Measurements from ENCODE around the gene SLC25A21. TPM values are rescaled to one million over a fixed set of nuclear protein-coding genes. Genes with fewer than 3 reads are reported as not detected.

SLC25A21 gene
- polyA plus RNA-seq, 4 donors, result 0.22 to 1.4 (median 0.97) TPM

DNA sequence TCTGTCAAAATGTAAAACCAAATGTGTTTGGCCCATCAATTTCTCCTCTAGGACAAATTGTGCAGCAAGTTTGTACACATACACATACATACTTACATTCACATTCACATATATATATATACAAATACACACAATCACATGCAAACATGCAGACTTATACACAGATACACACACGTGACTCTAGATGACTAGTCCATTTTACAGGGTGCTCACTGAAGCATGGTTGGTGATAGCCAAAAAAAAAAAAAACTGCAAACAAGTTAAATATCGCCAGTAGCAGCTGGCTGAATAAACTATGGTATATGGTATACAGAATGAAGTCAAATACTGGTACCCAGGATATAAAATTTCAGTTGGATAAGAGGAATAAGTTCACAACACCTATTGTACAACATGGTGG lies 77.9 kb downstream of the SLC25A21 start:
- H3K36me3 ChIP-seq (ENCODE audit: control insufficient read depth in 3 of 3, insufficient read depth in 2 of 3, low read depth in 1 of 3, low read length in 3 of 3), result no peaks in the 10 kb centered on the region
- H3K27ac ChIP-seq (ENCODE audit: low read depth in 1 of 3, low read length in 2 of 3), result no peak overlapping the region
- H3K4me1 ChIP-seq (ENCODE audit: control insufficient read depth in 3 of 3, insufficient read depth in 2 of 3, low read depth in 1 of 3, low read length in 2 of 3), result no peaks in the 10 kb centered on the region
- H3K4me3 ChIP-seq (ENCODE audit: low read depth in 1 of 3, low read length in 3 of 3), result no peak overlapping the region
- FAIRE-seq (no peak), DNase-seq (no peak)
- no peaks in the 10 kb centered on the region for H3K9me3 ChIP-seq (ENCODE audit: control insufficient read depth in 2 of 2, insufficient read depth in 1 of 2, low read depth in 1 of 2, low read length in 1 of 2)
- 58 to 84% (median 80%) methylated on average over 2 of the region's 2 CpGs for WGBS, 3 donors
- H3K27me3 ChIP-seq (ENCODE audit: control insufficient read depth in 3 of 3, insufficient read depth in 3 of 3, low read length in 3 of 3), result no peaks in the 10 kb centered on the region

DNA sequence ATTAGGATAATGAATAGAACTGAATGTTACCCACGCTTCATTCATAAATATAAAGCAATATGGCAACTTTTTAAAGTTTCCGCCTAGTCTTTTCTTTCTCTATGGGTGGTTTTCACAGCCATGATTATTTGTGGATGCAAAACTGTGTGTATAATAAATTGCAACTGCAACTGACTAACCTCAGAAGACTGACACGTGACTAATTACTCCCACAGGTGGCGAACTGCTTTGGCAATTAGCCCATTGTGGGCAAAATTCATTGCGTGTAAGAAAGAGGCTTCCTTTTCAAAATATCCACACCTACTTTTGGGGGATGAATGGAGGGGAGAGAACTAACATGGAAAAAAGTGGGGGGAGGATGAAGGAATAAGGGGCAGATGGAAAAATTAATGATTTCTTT lies 79.0 kb downstream of the SLC25A21 start:
- Histone ChIP-seq H3K27ac (ENCODE audit: low read depth in 1 of 3, low read length in 2 of 3) (no peak overlapping the region), H3K9me3 (ENCODE audit: control insufficient read depth in 2 of 2, insufficient read depth in 1 of 2, low read depth in 1 of 2, low read length in 1 of 2) (no peaks in the 10 kb centered on the region), H3K36me3 (ENCODE audit: control insufficient read depth in 3 of 3, insufficient read depth in 2 of 3, low read depth in 1 of 3, low read length in 3 of 3) (no peaks in the 10 kb centered on the region), H3K4me1 (ENCODE audit: control insufficient read depth in 3 of 3, insufficient read depth in 2 of 3, low read depth in 1 of 3, low read length in 2 of 3) (no peaks in the 10 kb centered on the region), H3K4me3 (ENCODE audit: low read depth in 1 of 3, low read length in 3 of 3) (no peak overlapping the region), H3K27me3 (ENCODE audit: control insufficient read depth in 3 of 3, insufficient read depth in 3 of 3, low read length in 3 of 3) (no peaks in the 10 kb centered on the region)
- FAIRE-seq, result no peak
- 50 to 67% (median 54%) methylated on average over 5 of the region's 5 CpGs for WGBS, 3 donors
- no peak for DNase-seq

DNA sequence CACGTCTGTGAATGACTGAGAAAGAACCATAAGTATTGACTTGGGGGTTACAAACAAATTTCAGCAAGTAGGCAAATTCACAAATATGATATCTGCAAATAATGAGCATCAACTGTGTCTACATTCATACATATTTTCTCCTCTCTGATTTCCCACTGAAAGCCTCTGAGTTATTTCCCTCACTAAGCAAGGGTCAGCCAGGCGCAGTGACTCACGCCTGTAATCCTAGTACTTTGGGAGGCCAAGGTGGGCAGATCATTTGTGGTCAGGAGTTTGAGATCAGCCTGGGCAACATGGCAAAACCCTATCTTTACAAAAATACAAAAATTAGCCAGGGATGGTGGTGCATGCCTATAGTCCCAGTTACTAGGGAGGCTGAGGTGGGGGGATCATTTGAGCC lies 80.8 kb downstream of the SLC25A21 start:
- H3K36me3 ChIP-seq (ENCODE audit: control insufficient read depth in 3 of 3, insufficient read depth in 2 of 3, low read depth in 1 of 3, low read length in 3 of 3), result no peaks in the 10 kb centered on the region
- no peak overlapping the region for H3K27ac ChIP-seq (ENCODE audit: low read depth in 1 of 3, low read length in 2 of 3)
- no peak for DNase-seq
- H3K27me3 ChIP-seq (ENCODE audit: control insufficient read depth in 3 of 3, insufficient read depth in 3 of 3, low read length in 3 of 3), result no peaks in the 10 kb centered on the region
- 76 to 85% (median 81%) methylated on average over 3 of the region's 3 CpGs for WGBS, 3 donors
- no peaks in the 10 kb centered on the region for H3K4me1 ChIP-seq (ENCODE audit: control insufficient read depth in 3 of 3, insufficient read depth in 2 of 3, low read depth in 1 of 3, low read length in 2 of 3)
- H3K4me3 ChIP-seq (ENCODE audit: low read depth in 1 of 3, low read length in 3 of 3), result no peak overlapping the region
- H3K9me3 ChIP-seq (ENCODE audit: control insufficient read depth in 2 of 2, insufficient read depth in 1 of 2, low read depth in 1 of 2, low read length in 1 of 2), result no peaks in the 10 kb centered on the region
- FAIRE-seq, result no peak

DNA sequence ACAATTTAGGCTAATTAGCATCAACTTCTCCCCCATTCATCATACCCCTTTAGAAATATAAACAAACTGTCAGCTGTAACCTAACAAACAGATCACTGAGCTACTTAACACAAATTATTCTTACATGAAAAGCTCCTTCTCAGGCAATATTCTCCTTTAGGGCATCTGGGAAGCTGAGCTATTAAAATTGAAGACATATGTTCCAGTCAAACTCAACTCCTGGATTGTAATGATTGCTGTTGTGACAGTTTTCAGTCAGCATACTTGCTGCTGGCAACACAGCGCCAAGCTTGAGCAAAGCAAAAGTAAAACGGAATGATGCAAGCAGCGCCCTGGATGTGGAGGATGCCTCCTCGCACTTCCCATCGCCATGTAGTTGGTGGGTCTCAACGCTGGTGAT lies 82.4 kb downstream of the SLC25A21 start:
- Histone ChIP-seq H3K4me3 (ENCODE audit: low read depth in 1 of 3, low read length in 3 of 3) (no peak overlapping the region), H3K4me1 (ENCODE audit: control insufficient read depth in 3 of 3, insufficient read depth in 2 of 3, low read depth in 1 of 3, low read length in 2 of 3) (no peaks in the 10 kb centered on the region), H3K36me3 (ENCODE audit: control insufficient read depth in 3 of 3, insufficient read depth in 2 of 3, low read depth in 1 of 3, low read length in 3 of 3) (no peaks in the 10 kb centered on the region), H3K27me3 (ENCODE audit: control insufficient read depth in 3 of 3, insufficient read depth in 3 of 3, low read length in 3 of 3) (no peaks in the 10 kb centered on the region), H3K9me3 (ENCODE audit: control insufficient read depth in 2 of 2, insufficient read depth in 1 of 2, low read depth in 1 of 2, low read length in 1 of 2) (no peaks in the 10 kb centered on the region), H3K27ac (ENCODE audit: low read depth in 1 of 3, low read length in 2 of 3) (no peak overlapping the region)
- FAIRE-seq (no peak), DNase-seq (no peak)
- 73 to 80% (median 78%) methylated on average over 6 of the region's 6 CpGs for WGBS, 3 donors

DNA sequence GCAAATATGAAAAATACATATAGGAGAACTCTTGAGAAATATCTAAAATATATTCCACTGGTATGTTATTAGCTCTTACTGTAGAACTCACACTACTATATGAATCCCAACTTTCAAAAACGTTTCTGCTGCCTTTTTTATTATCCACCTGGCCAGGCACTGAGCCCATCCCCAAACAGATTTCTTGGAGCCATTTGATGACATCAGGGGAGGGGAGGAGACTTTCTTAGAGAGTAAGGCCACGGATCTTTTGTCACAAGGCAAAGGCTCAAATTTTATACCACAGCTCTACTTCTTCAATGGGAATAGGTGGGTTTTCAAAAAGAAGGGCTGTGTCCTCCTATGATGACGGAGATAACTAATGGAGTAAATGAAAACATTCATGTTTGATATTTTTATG lies 83.0 kb downstream of the SLC25A21 start:
- no peaks in the 10 kb centered on the region for H3K9me3 ChIP-seq (ENCODE audit: control insufficient read depth in 2 of 2, insufficient read depth in 1 of 2, low read depth in 1 of 2, low read length in 1 of 2)
- FAIRE-seq (no peak), DNase-seq (no peak)
- no peaks in the 10 kb centered on the region for H3K4me1 ChIP-seq (ENCODE audit: control insufficient read depth in 3 of 3, insufficient read depth in 2 of 3, low read depth in 1 of 3, low read length in 2 of 3)
- H3K36me3 ChIP-seq (ENCODE audit: control insufficient read depth in 3 of 3, insufficient read depth in 2 of 3, low read depth in 1 of 3, low read length in 3 of 3), result no peaks in the 10 kb centered on the region
- no peak overlapping the region for H3K4me3 ChIP-seq (ENCODE audit: low read depth in 1 of 3, low read length in 3 of 3)
- H3K27ac ChIP-seq (ENCODE audit: low read depth in 1 of 3, low read length in 2 of 3), result no peak overlapping the region
- 49 to 56% (median 52%) methylated on average over 3 of the region's 3 CpGs for WGBS, 3 donors
- no peaks in the 10 kb centered on the region for H3K27me3 ChIP-seq (ENCODE audit: control insufficient read depth in 3 of 3, insufficient read depth in 3 of 3, low read length in 3 of 3)

DNA sequence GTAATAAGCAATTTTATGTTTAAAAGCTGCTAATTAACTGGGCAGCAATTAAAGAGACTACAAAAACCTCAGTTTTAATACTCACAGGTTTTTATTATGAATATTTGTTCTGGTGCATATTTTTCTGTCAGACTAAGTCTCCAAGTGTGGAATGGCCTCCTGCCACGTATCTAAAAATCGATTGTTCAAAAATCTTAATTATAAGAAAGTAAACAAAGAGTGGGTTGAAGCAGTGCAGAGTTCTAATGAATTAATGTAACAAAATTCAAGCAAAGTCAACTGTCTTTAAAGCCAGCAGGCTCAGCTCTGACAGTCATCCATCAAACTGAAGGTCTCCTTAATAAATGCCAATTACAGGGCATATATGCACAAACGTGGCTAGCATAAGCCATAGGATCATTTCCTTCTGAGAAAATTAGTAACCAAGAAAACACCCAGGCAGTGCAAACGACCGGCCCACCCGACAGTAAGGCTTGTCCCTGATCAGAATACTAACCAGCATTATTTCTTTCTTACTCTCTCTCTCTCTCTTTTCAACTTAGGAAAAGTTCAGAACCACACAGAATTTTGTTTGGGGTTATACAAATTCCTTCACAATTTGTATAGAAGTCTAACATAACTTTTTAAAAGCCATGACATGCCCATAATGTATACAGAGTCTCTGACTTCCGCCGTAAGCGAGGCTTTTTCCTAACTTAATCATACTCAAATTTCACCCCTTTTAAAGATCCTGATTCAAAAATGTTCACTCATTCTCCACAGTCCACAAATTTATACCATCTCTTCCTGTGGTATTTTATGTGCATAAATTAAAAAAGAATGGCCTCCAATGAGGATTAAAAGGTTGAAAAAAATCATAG lies 83.8 kb downstream of the SLC25A21 start:
- no peaks in the 10 kb centered on the region for H3K27me3 ChIP-seq (ENCODE audit: control insufficient read depth in 3 of 3, insufficient read depth in 3 of 3, low read length in 3 of 3)
- no peak for FAIRE-seq
- H3K4me3 ChIP-seq (ENCODE audit: low read depth in 1 of 3, low read length in 3 of 3), result no peak overlapping the region
- H3K4me1 ChIP-seq (ENCODE audit: control insufficient read depth in 3 of 3, insufficient read depth in 2 of 3, low read depth in 1 of 3, low read length in 2 of 3), result no peaks in the 10 kb centered on the region
- H3K27ac ChIP-seq (ENCODE audit: low read depth in 1 of 3, low read length in 2 of 3), result no peak overlapping the region
- 49 to 66% (median 63%) methylated on average over 9 of the region's 9 CpGs for WGBS, 3 donors
- H3K9me3 ChIP-seq (ENCODE audit: control insufficient read depth in 2 of 2, insufficient read depth in 1 of 2, low read depth in 1 of 2, low read length in 1 of 2), result no peaks in the 10 kb centered on the region
- no peaks in the 10 kb centered on the region for H3K36me3 ChIP-seq (ENCODE audit: control insufficient read depth in 3 of 3, insufficient read depth in 2 of 3, low read depth in 1 of 3, low read length in 3 of 3)
- no peak for DNase-seq

GRCh38 chr14:37087520-37087919 lies 84.9 kb downstream of the SLC25A21 start:
- DNase-seq, result no peak
- Histone ChIP-seq H3K4me1 (ENCODE audit: control insufficient read depth in 3 of 3, insufficient read depth in 2 of 3, low read depth in 1 of 3, low read length in 2 of 3) (no peaks in the 10 kb centered on the region), H3K36me3 (ENCODE audit: control insufficient read depth in 3 of 3, insufficient read depth in 2 of 3, low read depth in 1 of 3, low read length in 3 of 3) (no peaks in the 10 kb centered on the region), H3K27me3 (ENCODE audit: control insufficient read depth in 3 of 3, insufficient read depth in 3 of 3, low read length in 3 of 3) (no peaks in the 10 kb centered on the region), H3K4me3 (ENCODE audit: low read depth in 1 of 3, low read length in 3 of 3) (no peak overlapping the region), H3K27ac (ENCODE audit: low read depth in 1 of 3, low read length in 2 of 3) (no peak overlapping the region), H3K9me3 (ENCODE audit: control insufficient read depth in 2 of 2, insufficient read depth in 1 of 2, low read depth in 1 of 2, low read length in 1 of 2) (no peaks in the 10 kb centered on the region)
- WGBS, 3 donors, result 81 to 94% (median 92%) methylated on average over 3 of the region's 3 CpGs
- no peak for FAIRE-seq

- H3K4me1 ChIP-seq (ENCODE audit: control insufficient read depth in 3 of 3, insufficient read depth in 2 of 3, low read depth in 1 of 3, low read length in 2 of 3), result no peaks in the 10 kb centered on the region
- H3K9me3 ChIP-seq (ENCODE audit: control insufficient read depth in 2 of 2, insufficient read depth in 1 of 2, low read depth in 1 of 2, low read length in 1 of 2), result no peaks in the 10 kb centered on the region
- H3K27ac ChIP-seq (ENCODE audit: low read depth in 1 of 3, low read length in 2 of 3), result no peak overlapping the region
- no peaks in the 10 kb centered on the region for H3K27me3 ChIP-seq (ENCODE audit: control insufficient read depth in 3 of 3, insufficient read depth in 3 of 3, low read length in 3 of 3)
- 57 to 63% (median 63%) methylated on average over 5 of the region's 5 CpGs for WGBS, 3 donors
- H3K4me3 ChIP-seq (ENCODE audit: low read depth in 1 of 3, low read length in 3 of 3), result no peak overlapping the region
- H3K36me3 ChIP-seq (ENCODE audit: control insufficient read depth in 3 of 3, insufficient read depth in 2 of 3, low read depth in 1 of 3, low read length in 3 of 3), result no peaks in the 10 kb centered on the region
- FAIRE-seq (no peak), DNase-seq (no peak)
Measured at GRCh38 chr14:37083599-37083998, 88.8 kb downstream of the SLC25A21 start.

DNA sequence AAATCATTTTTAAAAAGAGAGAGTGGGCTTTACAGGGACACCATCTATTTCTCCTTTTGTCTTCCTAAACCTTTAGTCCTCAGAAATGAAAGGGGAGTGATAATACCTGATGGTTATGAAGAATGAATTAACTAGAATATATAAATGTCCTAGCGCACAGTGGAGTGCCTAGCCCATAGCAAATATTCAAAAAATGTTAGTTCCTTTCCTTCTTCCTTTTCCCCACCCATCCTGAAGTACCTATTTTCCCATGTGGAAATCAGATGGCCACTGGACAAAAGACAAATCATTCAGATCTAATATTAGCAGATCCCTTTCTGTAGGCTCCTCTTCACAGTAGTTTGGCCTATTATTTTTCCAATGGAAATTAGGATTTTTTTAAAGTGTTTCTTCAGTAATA lies 90.0 kb downstream of the SLC25A21 start:
- Histone ChIP-seq H3K27me3 (ENCODE audit: control insufficient read depth in 3 of 3, insufficient read depth in 3 of 3, low read length in 3 of 3) (no peaks in the 10 kb centered on the region), H3K36me3 (ENCODE audit: control insufficient read depth in 3 of 3, insufficient read depth in 2 of 3, low read depth in 1 of 3, low read length in 3 of 3) (no peaks in the 10 kb centered on the region), H3K4me3 (ENCODE audit: low read depth in 1 of 3, low read length in 3 of 3) (no peak overlapping the region), H3K4me1 (ENCODE audit: control insufficient read depth in 3 of 3, insufficient read depth in 2 of 3, low read depth in 1 of 3, low read length in 2 of 3) (no peaks in the 10 kb centered on the region), H3K9me3 (ENCODE audit: control insufficient read depth in 2 of 2, insufficient read depth in 1 of 2, low read depth in 1 of 2, low read length in 1 of 2) (no peaks in the 10 kb centered on the region), H3K27ac (ENCODE audit: low read depth in 1 of 3, low read length in 2 of 3) (no peak overlapping the region)
- WGBS, 3 donors, result 0 to 3% (median 0%) methylated on average over 1 of the region's 1 CpG
- DNase-seq (no peak), FAIRE-seq (no peak)

All from small intestine (tissue), 7 donors.